GM12865 (cell line): Measurements from ENCODE around the gene TSC1.

ENCODE experiments used
- DNase-seq: peaks from one replicate; pipeline ENCODE4 v3.0.0; 2010; ENCODE audit warnings: low read depth
- H3K4me3 ChIP-seq: 2 replicates; pipeline ENCODE4 v1.5.1; 2011; ENCODE audit warnings: mild to moderate bottlenecking, low read depth, low read length, control low read depth
- TF ChIP-seq, protein P1 (sequence below): IDR thresholded peaks from 2 replicates; pipeline ENCODE4 v1.5.1; 2011; ENCODE audit warnings: low read length, control low read depth, low read depth, inconsistent platforms; ENCODE audit not compliant: insufficient read depth; ENCODE audit errors: missing control alignments

Gene TSC1

DNA sequence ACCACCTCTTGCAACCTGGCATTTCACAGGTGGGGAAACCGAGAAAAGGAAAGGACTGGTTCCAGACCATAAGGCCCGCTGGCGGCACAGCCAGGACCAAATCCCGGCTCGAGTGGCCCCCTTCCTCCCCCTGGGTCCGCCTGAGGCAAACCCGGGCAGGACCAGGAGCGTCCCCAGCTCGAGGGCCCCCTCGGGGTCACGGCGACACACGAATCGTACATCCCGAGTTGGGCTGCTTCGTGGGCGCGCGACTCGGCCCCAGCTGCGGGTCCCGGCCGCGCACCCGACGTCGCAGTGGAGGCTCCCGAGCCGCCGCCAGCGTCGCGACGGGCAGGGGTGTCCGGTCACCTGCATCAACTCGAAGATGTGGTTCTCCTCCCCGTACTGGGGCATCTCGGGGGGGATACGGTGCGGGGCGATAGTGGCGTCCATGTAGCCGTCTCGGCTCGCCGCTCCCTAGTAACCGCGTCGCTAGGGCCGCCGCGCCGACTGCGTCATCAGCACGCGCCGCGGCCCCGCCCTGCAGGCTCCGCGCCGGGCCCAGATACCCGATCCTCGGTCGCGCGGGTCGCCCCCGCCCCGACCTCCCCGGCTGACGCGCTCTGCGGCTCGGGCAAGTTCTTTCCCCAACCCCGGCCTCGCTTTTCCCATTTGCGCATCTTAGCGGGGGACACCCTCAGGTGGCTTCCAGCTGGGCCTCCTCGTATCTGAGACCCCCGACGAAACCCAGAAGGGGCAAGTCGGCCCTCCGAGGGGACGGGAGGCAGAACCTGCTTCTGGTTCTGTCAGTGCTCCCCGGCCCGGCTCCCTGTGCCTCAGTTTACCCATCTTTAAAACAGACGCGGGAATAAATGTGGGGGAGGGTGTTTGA, 66.4 kb downstream of the TSC1 start, which contains the start of gene AK8:
Gene AK8, minus strand, starts transcription at position 461 of the 871 bp plus-strand sequence. Its CDS starts 29 bp downstream, at position 432.
- DNase-seq, result peak; percentile 80
- TF ChIP-seq, protein P1, sequence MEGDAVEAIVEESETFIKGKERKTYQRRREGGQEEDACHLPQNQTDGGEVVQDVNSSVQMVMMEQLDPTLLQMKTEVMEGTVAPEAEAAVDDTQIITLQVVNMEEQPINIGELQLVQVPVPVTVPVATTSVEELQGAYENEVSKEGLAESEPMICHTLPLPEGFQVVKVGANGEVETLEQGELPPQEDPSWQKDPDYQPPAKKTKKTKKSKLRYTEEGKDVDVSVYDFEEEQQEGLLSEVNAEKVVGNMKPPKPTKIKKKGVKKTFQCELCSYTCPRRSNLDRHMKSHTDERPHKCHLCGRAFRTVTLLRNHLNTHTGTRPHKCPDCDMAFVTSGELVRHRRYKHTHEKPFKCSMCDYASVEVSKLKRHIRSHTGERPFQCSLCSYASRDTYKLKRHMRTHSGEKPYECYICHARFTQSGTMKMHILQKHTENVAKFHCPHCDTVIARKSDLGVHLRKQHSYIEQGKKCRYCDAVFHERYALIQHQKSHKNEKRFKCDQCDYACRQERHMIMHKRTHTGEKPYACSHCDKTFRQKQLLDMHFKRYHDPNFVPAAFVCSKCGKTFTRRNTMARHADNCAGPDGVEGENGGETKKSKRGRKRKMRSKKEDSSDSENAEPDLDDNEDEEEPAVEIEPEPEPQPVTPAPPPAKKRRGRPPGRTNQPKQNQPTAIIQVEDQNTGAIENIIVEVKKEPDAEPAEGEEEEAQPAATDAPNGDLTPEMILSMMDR, result no peak
- H3K4me3 ChIP-seq, result peak within 1 kb of the TSS; percentile 100

DNA sequence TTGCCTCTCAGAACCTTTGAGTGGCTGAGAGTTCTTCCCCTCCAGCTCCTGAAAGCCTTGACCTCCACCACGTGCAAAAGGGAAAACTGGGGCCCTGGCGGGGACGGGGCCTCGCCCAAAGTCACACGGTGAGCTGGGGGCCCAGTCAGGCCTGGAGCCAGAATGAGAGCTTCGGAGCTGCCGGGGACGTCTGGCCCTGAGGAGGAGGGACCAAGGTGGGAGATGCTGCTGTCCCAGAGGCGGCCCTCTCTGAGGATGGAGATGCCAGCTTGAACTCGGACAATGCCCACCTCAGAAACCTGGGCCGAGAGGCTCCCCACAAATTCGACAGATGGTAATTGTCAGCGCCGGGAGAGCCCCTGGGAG, 67.0 kb downstream of the TSC1 start:
- H3K4me3 ChIP-seq, result no peak overlapping the region
- no peak for DNase-seq
- TF ChIP-seq, protein P1, result no peak

DNA sequence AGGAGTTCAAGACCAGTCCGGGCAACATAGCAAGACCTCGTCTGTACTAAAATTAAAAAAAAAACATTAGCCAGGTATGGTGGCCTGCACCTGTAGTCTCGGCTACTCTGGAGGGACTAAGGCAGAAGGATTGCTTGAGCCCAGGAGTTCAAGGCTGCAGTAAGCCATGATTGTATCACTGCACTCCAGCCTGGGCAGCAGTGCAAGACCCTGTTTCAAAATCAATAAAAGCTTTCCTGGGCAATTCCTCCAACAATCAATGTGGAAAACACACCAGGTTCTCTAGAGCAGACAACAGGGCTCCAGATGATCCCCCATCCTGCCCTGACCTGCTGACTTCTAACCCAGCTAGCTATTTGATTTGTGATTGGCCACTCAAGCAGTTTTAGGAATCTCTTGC, 67.6 kb downstream of the TSC1 start:
- TF ChIP-seq, protein P1, result no peak
- DNase-seq, result no peak
- no peak overlapping the region for H3K4me3 ChIP-seq

DNA sequence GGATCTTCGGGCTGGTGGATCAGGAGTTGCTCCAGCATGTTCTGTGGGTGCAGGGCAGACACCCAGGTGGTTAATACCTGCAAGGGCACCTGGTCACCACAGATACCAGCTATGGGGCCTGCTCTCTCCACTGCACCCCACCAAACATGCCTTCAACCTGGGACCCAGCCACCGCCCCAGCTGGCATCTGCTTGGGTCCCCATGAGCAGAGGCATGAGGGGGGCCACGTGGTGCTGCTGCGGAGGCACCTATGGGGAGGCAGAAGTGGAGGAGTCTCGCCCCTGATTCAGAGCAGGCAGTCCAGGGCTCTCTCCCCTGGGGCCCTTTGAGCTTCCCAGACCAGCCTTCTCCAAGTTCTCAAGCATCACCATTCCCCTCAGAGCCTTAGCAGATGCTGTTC, 69.3 kb downstream of the TSC1 start:
- H3K4me3 ChIP-seq, result no peak overlapping the region
- TF ChIP-seq, protein P1, result no peak
- DNase-seq, result no peak

DNA sequence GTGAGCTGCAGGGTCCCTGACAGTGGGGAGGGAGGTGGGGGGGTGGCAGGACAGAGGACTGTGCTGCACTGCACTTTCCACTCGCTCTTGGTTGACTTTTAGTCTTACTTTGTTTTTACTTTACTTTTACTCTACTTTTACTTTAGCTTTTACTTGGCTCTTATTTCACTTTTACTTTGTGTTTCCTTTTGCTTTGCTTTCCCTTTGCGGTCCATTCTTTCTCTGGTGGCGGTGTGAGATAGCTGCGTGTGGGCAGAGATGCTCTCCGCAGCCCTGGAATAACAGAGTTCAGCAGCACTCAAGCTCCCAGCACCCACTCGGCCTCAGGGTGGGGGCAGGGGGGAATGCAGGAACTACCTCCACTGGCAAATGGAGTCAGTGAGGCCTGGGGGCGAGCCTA, 71.0 kb downstream of the TSC1 start:
- TF ChIP-seq, protein P1, result no peak
- H3K4me3 ChIP-seq, result peak overlapping the region; percentile 13
- peak; percentile 21 for DNase-seq

DNA sequence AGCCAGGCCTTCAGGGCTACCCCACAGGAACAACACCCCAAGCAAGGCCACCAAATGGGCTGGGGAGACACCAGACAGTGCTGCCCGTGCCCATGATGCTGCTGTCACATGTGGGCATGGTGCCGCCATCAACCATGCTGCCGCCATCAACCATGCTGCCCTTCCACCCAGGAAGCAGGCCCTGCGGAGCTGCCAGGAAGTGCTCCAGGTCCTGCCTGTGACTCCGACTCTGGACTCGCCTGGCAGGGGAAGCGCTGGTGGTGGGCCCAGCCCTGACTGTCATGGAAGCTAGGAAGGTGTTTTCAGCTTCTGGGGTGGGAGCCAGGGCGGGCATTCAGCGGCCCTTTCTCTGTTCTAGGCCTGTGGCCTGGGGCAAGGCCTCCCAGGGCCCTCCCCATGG, 75.2 kb downstream of the TSC1 start:
- TF ChIP-seq, protein P1, result no peak
- H3K4me3 ChIP-seq, result no peak overlapping the region
- DNase-seq, result no peak
